HCT116 (cell line): Measurements from ENCODE around the gene DNM1. TPM values are rescaled to one million over a fixed set of nuclear protein-coding genes. Genes with fewer than 3 reads are reported as not detected.

Source experiments
- ATAC-seq: fragments of 200-7000 bp; cut with Tn5 transposase; 2 replicates; pipeline ENCODE4 v1.9.1; 2020; ENCODE audit warnings: mild to moderate bottlenecking, moderate library complexity
- BruUV-seq: library from RNA; stranded (reverse); fragments of 400-500 nt; replicated peaks from 2 replicates; lab custom pipeline; 2021; lab: Mats Ljungman, UMichigan
- CTCF ChIA-PET: fragments of 300-600 bp; sonication (Branson Sonifier 250); formaldehyde crosslinking; loops from one replicate; lab custom pipeline; 2021; ENCODE audit warnings: antibody characterized with exemption; lab: Charles Lee
- POLR2A ChIA-PET: fragments of 300-600, 350-600 bp; sonication (Branson Sonifier 250); formaldehyde crosslinking; loops from one replicate; lab custom pipeline; 2021; ENCODE audit warnings: antibody characterized with exemption; lab: Charles Lee
- RAD21 ChIA-PET, 2 experiments: fragments of 300-600 bp; sonication (Branson Sonifier 250); formaldehyde crosslinking; loops; one replicate each; lab custom pipeline; 2023; ENCODE audit warnings: low total read pairs in 2 of 2; ENCODE audit not compliant: uncharacterized antibody in 2 of 2, unreplicated experiment in 2 of 2, low non-redundant PET in 1 of 2; lab: Charles Lee
- DNase-seq: peaks from one replicate; pipeline ENCODE4 v3.0.0-alpha.2; 2010; ENCODE audit warnings: low read depth, low spot score
- H2AFZ ChIP-seq: fragments of 200-600 bp; shearing (Covaris generic), sonication (generic); 2 replicates; pipeline ENCODE4 v1.6.1; 2017; ENCODE audit warnings: low read depth, mixed run types, mixed read lengths, antibody characterized with exemption, low read length; ENCODE audit not compliant: poor library complexity, severe bottlenecking
- H3K27ac ChIP-seq: 2 replicates; pipeline ENCODE4 v1.5.1; 2012; ENCODE audit warnings: low read depth, low read length
- H3K27me3 ChIP-seq: fragments of 200-600 bp; sonication (generic); 2 replicates; pipeline ENCODE4 v1.6.1; 2016; ENCODE audit warnings: mixed run types, low read length, mixed read lengths; ENCODE audit not compliant: insufficient read depth
- H3K36me3 ChIP-seq, 2 experiments: fragments of 200-500 bp in 1 of 2; fragments of 200-600 bp in 1 of 2; sonication (Bioruptor generic) in 1 of 2; sonication (generic) in 1 of 2; 2 replicates each; pipeline versions ENCODE4 v1.5.1 to v1.6.1; 2014 to 2016; ENCODE audit warnings: low read length in 2 of 2, inconsistent platforms in 1 of 2, mixed read lengths in 1 of 2, mixed run types in 1 of 2; ENCODE audit not compliant: insufficient read depth in 2 of 2, control insufficient read depth in 1 of 2
- H3K4me1 ChIP-seq, 2 experiments: fragments of 200-600 bp in 1 of 2; sonication (generic) in 1 of 2; 2 replicates each; pipeline versions ENCODE4 v1.5.1 to v1.6.1; 2012 to 2017; ENCODE audit warnings: low read length in 2 of 2, inconsistent platforms in 1 of 2, mild to moderate bottlenecking in 1 of 2, mixed read lengths in 1 of 2, mixed run types in 1 of 2, moderate library complexity in 1 of 2; ENCODE audit not compliant: insufficient read depth in 2 of 2, control insufficient read depth in 1 of 2
- H3K4me2 ChIP-seq: fragments of 200-600 bp; sonication (generic); 2 replicates; pipeline ENCODE4 v1.6.1; 2017; ENCODE audit warnings: mixed run types, low read length, mixed read lengths
- H3K4me3 ChIP-seq, 2 experiments: fragments of 200-600 bp in 1 of 2; sonication (generic) in 1 of 2; replicated peaks in 1 of 2; 2 replicates each; pipeline ENCODE4 v1.5.1; 2011 to 2016; ENCODE audit warnings: low read length in 2 of 2, control low read depth in 1 of 2, low read depth in 1 of 2, mild to moderate bottlenecking in 1 of 2, mixed read lengths in 1 of 2, mixed run types in 1 of 2
- H3K79me2 ChIP-seq: fragments of 200-600 bp; sonication (generic); 2 replicates; pipeline ENCODE4 v1.6.1; 2017; ENCODE audit warnings: mild to moderate bottlenecking, mixed run types, low read length, moderate library complexity, mixed read lengths; ENCODE audit not compliant: insufficient read depth
- H3K9ac ChIP-seq: fragments of 200-600 bp; sonication (generic); 2 replicates; pipeline ENCODE4 v1.6.1; 2016; ENCODE audit warnings: low read length, mixed read lengths
- H3K9me2 ChIP-seq: fragments of 200-600 bp; sonication (generic), shearing (Covaris generic); 2 replicates; pipeline ENCODE4 v1.6.1; 2017; ENCODE audit warnings: mixed run types, mild to moderate bottlenecking, moderate library complexity; ENCODE audit not compliant: insufficient read depth
- H3K9me3 ChIP-seq, 2 experiments: fragments of 200-500 bp in 1 of 2; fragments of 200-600 bp in 1 of 2; sonication (Bioruptor generic) in 1 of 2; sonication (generic) in 1 of 2; 2 replicates each; pipeline ENCODE4 v1.6.1; 2014 to 2017; ENCODE audit warnings: low read length in 2 of 2, mixed read lengths in 2 of 2, inconsistent platforms in 1 of 2, low read depth in 1 of 2, mild to moderate bottlenecking in 1 of 2, mixed run types in 1 of 2, moderate library complexity in 1 of 2; ENCODE audit not compliant: control insufficient read depth in 1 of 2, insufficient read depth in 1 of 2
- H4K20me1 ChIP-seq: fragments of 200-600 bp; sonication (generic), shearing (Covaris generic); 2 replicates; pipeline ENCODE4 v1.6.1; 2017; ENCODE audit warnings: mixed run types, mild to moderate bottlenecking, moderate library complexity; ENCODE audit not compliant: insufficient read depth
- CBX3 ChIP-seq: IDR thresholded peaks from 2 replicates; pipeline ENCODE4 v1.6.1; 2012; ENCODE audit warnings: low read depth
- CEBPB ChIP-seq: IDR thresholded peaks from 2 replicates; pipeline ENCODE4 v1.6.1; 2012; ENCODE audit warnings: low read depth
- EGR1 ChIP-seq: IDR thresholded peaks from 2 replicates; pipeline ENCODE4 v1.6.1; 2012; ENCODE audit warnings: low read depth
- EZH2 ChIP-seq: fragments of 200-600 bp; sonication (generic); IDR thresholded peaks from 2 replicates; pipeline ENCODE4 v1.6.1; 2017; ENCODE audit warnings: antibody characterized with exemption, mixed run types
- EZH2phosphoT487 ChIP-seq: fragments of 200-600 bp; IDR thresholded peaks from 2 replicates; pipeline ENCODE4 v1.6.1; 2018; ENCODE audit warnings: antibody characterized with exemption, borderline replicate concordance
- FOSL1 ChIP-seq: IDR thresholded peaks from 2 replicates; pipeline ENCODE4 v1.6.1; 2012; ENCODE audit warnings: low read depth
- JUND ChIP-seq: IDR thresholded peaks from 2 replicates; pipeline ENCODE4 v1.6.1; 2012
- POLR2AphosphoS5 ChIP-seq: IDR thresholded peaks from 2 replicates; pipeline ENCODE4 v1.6.1; 2011; ENCODE audit warnings: mild to moderate bottlenecking, low read depth, low read length, moderate library complexity
- RAD21 ChIP-seq: IDR thresholded peaks from 2 replicates; pipeline ENCODE4 v1.6.1; 2012; ENCODE audit warnings: low read depth, mild to moderate bottlenecking
- SIN3A ChIP-seq: IDR thresholded peaks from 2 replicates; pipeline ENCODE4 v1.6.1; 2012; ENCODE audit warnings: low read depth
- SP1 ChIP-seq: IDR thresholded peaks from 2 replicates; pipeline ENCODE4 v1.6.1; 2012; ENCODE audit warnings: low read depth
- SRF ChIP-seq: IDR thresholded peaks from 2 replicates; pipeline ENCODE4 v1.6.1; 2012; ENCODE audit warnings: low read depth
- TCF7L2 ChIP-seq: IDR thresholded peaks from 2 replicates; pipeline ENCODE4 v1.7.0; 2011; ENCODE audit warnings: borderline replicate concordance, inconsistent platforms; ENCODE audit not compliant: insufficient read depth, insufficient read length; ENCODE audit errors: extremely low read depth
- ZFX ChIP-seq: fragments of 450-650 bp; IDR thresholded peaks from 2 replicates; pipeline ENCODE4 v1.6.1; 2017
- intact Hi-C: fragments of 100-400 bp; cut with micrococcal nuclease; formaldehyde crosslinking; loops from 2 replicates; pipeline ENCODE4 v1.10.0; 2022
- total RNA-seq: library from RNA; stranded (reverse); gene quantifications from one replicate; pipeline ENCODE4 v1.2.1, GENCODE V29; 2021; ENCODE audit not compliant: unreplicated experiment
- TF ChIP-seq, protein P1 (sequence below): IDR thresholded peaks from 2 replicates; pipeline ENCODE4 v1.6.1; 2012
- TF ChIP-seq, protein P2 (sequence below): IDR thresholded peaks from 2 replicates; pipeline ENCODE4 v1.6.1; 2012; ENCODE audit warnings: low read depth
- TF ChIP-seq, protein P3 (sequence below), 3 experiments: fragments of 200-600 bp in 1 of 3; sonication (generic) in 1 of 3; IDR thresholded peaks in 2 of 3; conservative IDR thresholded peaks in 1 of 3; 2 replicates each; pipeline ENCODE4 v1.5.1; 2012 to 2017; ENCODE audit warnings: low read depth in 2 of 3, low read length in 2 of 3, antibody characterized with exemption in 1 of 3, borderline replicate concordance in 1 of 3, control low read depth in 1 of 3, mild to moderate bottlenecking in 1 of 3, mixed read lengths in 1 of 3, mixed run types in 1 of 3, moderate library complexity in 1 of 3; ENCODE audit not compliant: insufficient read depth in 1 of 3

DNM1 gene
- total RNA-seq, 1 experiment from 2014 or later = 12.0 TPM

DNA sequence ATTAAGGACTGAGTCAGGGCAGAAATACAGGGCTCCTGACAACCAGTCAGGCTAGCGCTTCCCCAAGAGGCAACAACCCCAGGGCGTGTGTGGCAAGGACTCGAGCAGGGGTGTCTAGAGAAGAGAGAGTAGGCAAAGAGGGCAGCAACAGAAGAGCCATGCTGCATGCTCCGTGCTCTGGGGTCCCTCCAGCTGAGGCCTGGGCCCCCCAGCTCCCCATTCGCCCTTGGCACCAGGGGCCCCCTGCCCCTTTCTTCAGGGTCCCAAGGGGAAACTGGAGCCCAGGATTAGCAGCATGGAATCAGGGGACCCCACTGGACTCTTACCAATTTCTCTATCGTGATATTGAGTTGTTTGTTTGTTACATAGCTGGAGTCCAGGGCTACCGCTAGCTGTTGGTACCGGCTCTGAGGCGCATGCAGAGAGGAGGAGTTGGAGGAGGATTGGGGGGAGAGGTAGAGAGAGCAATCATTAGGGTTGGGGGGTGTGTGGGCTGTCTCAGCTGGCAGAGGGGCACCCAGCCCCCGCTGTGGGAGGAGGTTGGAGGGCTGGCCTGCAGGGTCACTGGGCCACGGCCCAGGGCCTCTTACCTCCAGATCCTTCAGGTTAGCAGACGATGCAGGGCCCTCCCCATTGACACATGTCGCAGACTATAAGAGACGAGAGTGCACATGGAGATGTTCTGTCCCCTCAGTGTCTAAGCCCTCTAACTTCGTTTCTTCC lies 63.9 kb downstream of the DNM1 start:
- CTCF ChIA-PET = interaction anchor here (1.8 kb wide), 1 partner anchor 12 kb away, joined by 5 read pairs; no protein-coding TSS in a partner anchor
- H3K4me2 ChIP-seq = no peak overlapping the region
- H3K4me3 ChIP-seq = no peak overlapping the region
- H3K27ac ChIP-seq = no peak overlapping the region
- RAD21 ChIA-PET = no interaction called here
- ATAC-seq (no peak), DNase-seq (no peak)
- peaks cover 7 to 12% of the 10 kb centered on the region in 2 experiments; a peak in 2 of 4 replicates for H3K36me3 ChIP-seq
- H3K9me2 ChIP-seq = no peaks in the 10 kb centered on the region
- no peak overlapping the region for H3K9ac ChIP-seq
- no peak overlapping the region for H2AFZ ChIP-seq
- peaks cover 3% of the 10 kb centered on the region; the same call in 1 of the 2 replicates for H3K79me2 ChIP-seq
- H3K9me3 ChIP-seq = no peaks in the 10 kb centered on the region
- BruUV-seq = no TSS peak
- peaks cover 14 to 19% of the 10 kb centered on the region in 2 experiments for H3K4me1 ChIP-seq
- TF ChIP-seq, protein P1, sequence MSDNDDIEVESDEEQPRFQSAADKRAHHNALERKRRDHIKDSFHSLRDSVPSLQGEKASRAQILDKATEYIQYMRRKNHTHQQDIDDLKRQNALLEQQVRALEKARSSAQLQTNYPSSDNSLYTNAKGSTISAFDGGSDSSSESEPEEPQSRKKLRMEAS = no peak
- no peak for TF ChIP-seq JUND
- TF ChIP-seq FOSL1 = no peak
- TF ChIP-seq EZH2phosphoT487 = no peak
- no peak for TF ChIP-seq TCF7L2
- TF ChIP-seq EZH2 = no peak
- TF ChIP-seq RAD21 = no peak
- TF ChIP-seq SRF = no peak
- TF ChIP-seq SIN3A = no peak
- TF ChIP-seq ZFX = no peak
- no peak for TF ChIP-seq POLR2AphosphoS5
- TF ChIP-seq, protein P2, sequence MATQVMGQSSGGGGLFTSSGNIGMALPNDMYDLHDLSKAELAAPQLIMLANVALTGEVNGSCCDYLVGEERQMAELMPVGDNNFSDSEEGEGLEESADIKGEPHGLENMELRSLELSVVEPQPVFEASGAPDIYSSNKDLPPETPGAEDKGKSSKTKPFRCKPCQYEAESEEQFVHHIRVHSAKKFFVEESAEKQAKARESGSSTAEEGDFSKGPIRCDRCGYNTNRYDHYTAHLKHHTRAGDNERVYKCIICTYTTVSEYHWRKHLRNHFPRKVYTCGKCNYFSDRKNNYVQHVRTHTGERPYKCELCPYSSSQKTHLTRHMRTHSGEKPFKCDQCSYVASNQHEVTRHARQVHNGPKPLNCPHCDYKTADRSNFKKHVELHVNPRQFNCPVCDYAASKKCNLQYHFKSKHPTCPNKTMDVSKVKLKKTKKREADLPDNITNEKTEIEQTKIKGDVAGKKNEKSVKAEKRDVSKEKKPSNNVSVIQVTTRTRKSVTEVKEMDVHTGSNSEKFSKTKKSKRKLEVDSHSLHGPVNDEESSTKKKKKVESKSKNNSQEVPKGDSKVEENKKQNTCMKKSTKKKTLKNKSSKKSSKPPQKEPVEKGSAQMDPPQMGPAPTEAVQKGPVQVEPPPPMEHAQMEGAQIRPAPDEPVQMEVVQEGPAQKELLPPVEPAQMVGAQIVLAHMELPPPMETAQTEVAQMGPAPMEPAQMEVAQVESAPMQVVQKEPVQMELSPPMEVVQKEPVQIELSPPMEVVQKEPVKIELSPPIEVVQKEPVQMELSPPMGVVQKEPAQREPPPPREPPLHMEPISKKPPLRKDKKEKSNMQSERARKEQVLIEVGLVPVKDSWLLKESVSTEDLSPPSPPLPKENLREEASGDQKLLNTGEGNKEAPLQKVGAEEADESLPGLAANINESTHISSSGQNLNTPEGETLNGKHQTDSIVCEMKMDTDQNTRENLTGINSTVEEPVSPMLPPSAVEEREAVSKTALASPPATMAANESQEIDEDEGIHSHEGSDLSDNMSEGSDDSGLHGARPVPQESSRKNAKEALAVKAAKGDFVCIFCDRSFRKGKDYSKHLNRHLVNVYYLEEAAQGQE = no peak
- no peak for TF ChIP-seq EGR1
- no peak for TF ChIP-seq CBX3
- TF ChIP-seq SP1 = no peak
- TF ChIP-seq, protein P3, sequence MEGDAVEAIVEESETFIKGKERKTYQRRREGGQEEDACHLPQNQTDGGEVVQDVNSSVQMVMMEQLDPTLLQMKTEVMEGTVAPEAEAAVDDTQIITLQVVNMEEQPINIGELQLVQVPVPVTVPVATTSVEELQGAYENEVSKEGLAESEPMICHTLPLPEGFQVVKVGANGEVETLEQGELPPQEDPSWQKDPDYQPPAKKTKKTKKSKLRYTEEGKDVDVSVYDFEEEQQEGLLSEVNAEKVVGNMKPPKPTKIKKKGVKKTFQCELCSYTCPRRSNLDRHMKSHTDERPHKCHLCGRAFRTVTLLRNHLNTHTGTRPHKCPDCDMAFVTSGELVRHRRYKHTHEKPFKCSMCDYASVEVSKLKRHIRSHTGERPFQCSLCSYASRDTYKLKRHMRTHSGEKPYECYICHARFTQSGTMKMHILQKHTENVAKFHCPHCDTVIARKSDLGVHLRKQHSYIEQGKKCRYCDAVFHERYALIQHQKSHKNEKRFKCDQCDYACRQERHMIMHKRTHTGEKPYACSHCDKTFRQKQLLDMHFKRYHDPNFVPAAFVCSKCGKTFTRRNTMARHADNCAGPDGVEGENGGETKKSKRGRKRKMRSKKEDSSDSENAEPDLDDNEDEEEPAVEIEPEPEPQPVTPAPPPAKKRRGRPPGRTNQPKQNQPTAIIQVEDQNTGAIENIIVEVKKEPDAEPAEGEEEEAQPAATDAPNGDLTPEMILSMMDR (IDR thresholded peaks at IDR 0.05 in 2 of 3, conservative IDR thresholded peaks at IDR 0.05 in 1 of 3; ENCODE audit: borderline replicate concordance in 1 of 3, insufficient read depth in 1 of 3, low read depth in 2 of 3, low read length in 2 of 3) = no peak
- no peak for TF ChIP-seq CEBPB
- H3K27me3 ChIP-seq = no peaks in the 10 kb centered on the region
- POLR2A ChIA-PET = interaction anchor here (1.1 to 1.4 kb wide), 2 partner anchors 8 to 9 kb away, joined by 3 read pairs; partner anchors contain the start of genes GOLGA2 and SWI5
- intact Hi-C loops = no loop called here
- no peaks in the 10 kb centered on the region for H4K20me1 ChIP-seq
